H1 (cell line): ENCODE data around the gene SPINT1.

ENCODE experiments used
- CEBPB ChIP-seq: IDR thresholded peaks from 2 replicates; pipeline ENCODE4 v1.6.1; 2012; ENCODE audit warnings: low read depth, low read length
- CTCF ChIP-seq, 3 experiments: IDR thresholded peaks; 1 replicate in 2 of 3; 2 replicates in 1 of 3; pipeline versions ENCODE4 v1.5.1 to v1.6.1; 2011; ENCODE audit warnings: low read length in 3 of 3, mild to moderate bottlenecking in 3 of 3, inconsistent platforms in 2 of 3, low read depth in 1 of 3, moderate library complexity in 1 of 3; ENCODE audit not compliant: insufficient read depth in 1 of 3; ENCODE audit errors: control extremely low read depth in 1 of 3
- RXRA ChIP-seq: IDR thresholded peaks from 2 replicates; pipeline ENCODE4 v1.6.1; 2011; ENCODE audit warnings: low read depth, mild to moderate bottlenecking, low read length, moderate library complexity; ENCODE audit not compliant: insufficient read depth
- TAF1 ChIP-seq: IDR thresholded peaks from 2 replicates; pipeline ENCODE4 v1.6.1; 2011; ENCODE audit warnings: mild to moderate bottlenecking, low read depth, low read length

- TF ChIP-seq RXRA: no peak
- TF ChIP-seq CEBPB: no peak
- TF ChIP-seq CTCF (IDR thresholded peaks at IDR 0.05; ENCODE audit: control extremely low read depth in 1 of 3, insufficient read depth in 1 of 3, low read depth in 1 of 3, low read length in 3 of 3): no peak
- no peak for TF ChIP-seq TAF1
Measured at GRCh38 chr15:40875991-40876730, 32.3 kb downstream of the SPINT1 start.
